HG03439 (cell line): Measurements from ENCODE around the gene SAMD10.
"Not testable (repeated sequence)": the region's sequence is repeated elsewhere in the genome, so short reads cannot be mapped to it uniquely, and the experiment has no call there.

ENCODE experiments used
- ATAC-seq: cut with Tn5 transposase; IDR thresholded peaks from one replicate; pipeline ENCODE4 v1.9.1; 2021; ENCODE audit warnings: mild to moderate bottlenecking, moderate library complexity; ENCODE audit not compliant: unreplicated experiment

Gene SAMD10

DNA sequence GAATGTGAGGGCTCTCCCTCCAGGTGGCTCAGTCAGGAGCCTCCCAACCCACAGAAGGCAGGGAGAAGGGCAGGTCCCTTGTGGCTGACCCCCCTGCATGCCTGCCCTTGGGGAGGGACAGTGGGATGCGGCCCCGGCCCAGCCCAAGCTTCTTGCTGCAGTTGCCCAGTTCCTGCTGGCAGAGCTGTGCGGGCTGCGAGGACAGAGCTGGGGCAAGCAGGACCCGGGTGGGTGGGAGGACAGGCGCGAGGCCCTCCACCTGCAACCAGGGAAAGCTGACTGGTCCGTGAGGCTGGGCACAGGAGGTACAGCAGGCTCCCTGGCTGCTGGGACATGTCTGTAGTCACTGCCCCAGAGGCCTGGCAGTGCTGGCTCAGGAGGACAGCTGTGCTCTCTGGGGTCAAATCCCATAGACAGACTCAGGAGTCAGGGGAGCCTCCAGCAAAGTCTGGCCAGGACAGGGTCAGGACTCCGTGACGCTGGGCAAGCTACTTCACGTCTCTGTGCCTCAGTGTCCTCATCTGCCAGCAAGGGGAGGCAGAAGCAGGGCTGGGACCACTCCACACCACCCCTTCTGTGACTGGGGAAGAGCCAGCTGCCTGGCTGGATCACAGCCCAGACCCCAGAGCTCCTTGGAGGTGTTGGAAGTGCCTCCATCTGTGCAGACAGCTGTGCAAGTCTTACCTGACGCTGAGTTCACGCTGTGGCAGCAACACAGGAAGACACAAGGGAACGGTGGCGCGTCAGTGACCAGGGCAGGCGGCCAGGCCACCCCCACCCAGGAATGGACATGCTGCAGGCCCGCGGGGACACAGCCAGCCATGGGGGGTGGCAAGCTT is 36.3 kb downstream of the SAMD10 start:
- no peak for ATAC-seq

- ATAC-seq, result no peak
Measured at GRCh38 chr20:63942250-63942951, 37.0 kb downstream of the SAMD10 start.

- ATAC-seq, result no peak
Measured at GRCh38 chr20:63941282-63942081, 38.0 kb downstream of the SAMD10 start.

GRCh38 chr20:63940472-63941266 is 38.8 kb downstream of the SAMD10 start:
- ATAC-seq, result no peak

DNA sequence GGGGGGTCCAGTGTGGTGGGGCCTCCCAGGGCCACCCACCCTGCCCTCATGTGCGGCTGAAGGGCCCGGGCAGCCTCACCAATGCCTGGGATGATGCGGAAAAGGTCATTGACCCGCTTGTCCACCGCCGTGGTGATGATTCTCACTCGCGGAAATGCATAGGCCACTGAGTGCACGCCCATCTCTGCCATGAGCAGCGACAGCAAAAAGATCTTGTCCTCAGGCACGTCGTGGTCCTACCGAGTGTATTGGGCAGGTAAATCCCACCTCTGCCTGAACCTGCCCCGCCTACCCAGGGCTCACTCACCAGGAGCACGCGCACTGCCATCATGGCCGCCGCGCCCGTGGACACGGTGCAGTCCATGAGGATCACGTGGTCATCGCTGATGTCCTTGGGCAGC is 39.4 kb downstream of the SAMD10 start:
- ATAC-seq, result no peak

- ATAC-seq, result no peak
Measured at GRCh38 chr20:63939061-63939935, 40.1 kb downstream of the SAMD10 start.

- no peak for ATAC-seq
Measured at GRCh38 chr20:63937596-63937995, 41.8 kb downstream of the SAMD10 start.

GRCh38 chr20:63935447-63935846 is 44.0 kb downstream of the SAMD10 start:
- no peak for ATAC-seq

- ATAC-seq, result no peak
Measured at GRCh38 chr20:63934271-63935068, 45.0 kb downstream of the SAMD10 start.

DNA sequence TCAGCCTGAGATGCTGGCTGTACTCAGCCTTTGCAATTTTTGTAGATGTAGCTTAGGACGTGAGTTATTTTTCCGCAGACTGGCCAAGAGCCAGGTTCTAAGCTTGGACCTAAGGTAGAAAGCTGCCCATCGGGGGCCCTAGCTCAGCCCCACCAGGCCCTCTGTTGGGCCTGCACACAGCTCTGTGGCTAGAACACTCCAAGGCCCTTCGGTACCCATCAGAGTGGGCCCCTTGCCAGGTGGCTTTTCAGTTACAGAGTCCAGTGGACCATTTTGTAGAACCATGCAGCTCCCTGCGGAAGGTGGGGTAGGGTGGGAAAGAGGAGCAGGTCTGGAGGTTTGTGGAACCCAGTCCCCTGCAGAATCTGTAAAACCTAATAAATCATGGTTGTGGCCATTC is 45.8 kb downstream of the SAMD10 start:
- no peak for ATAC-seq

DNA sequence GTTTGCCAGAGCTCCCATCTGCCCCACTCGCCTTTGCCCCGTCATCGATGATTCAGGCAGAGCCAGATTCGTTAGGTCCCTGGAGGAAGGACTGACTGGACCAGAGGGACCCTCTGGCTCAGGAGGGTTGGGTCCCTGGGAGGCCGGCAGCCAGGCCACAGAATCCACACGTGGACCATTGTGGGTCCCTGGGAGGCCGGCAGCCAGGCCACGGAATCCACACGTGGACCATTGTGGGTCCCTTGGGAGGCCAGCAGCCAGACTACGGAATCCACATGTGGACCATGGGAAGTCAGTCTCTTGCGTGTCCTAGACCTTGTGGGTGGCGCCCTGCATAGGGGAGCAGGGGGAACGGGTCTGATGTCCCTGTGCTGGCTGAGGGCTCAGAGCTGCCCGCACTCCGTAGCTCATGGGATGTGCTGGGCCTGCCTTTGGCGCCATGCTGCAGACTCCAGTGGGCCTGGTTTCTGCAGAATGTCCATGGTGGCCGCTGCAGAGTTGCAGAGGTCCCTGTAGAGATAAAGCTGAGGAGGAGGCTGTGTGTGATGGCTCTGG is 46.8 kb downstream of the SAMD10 start:
- ATAC-seq, result no peak

DNA sequence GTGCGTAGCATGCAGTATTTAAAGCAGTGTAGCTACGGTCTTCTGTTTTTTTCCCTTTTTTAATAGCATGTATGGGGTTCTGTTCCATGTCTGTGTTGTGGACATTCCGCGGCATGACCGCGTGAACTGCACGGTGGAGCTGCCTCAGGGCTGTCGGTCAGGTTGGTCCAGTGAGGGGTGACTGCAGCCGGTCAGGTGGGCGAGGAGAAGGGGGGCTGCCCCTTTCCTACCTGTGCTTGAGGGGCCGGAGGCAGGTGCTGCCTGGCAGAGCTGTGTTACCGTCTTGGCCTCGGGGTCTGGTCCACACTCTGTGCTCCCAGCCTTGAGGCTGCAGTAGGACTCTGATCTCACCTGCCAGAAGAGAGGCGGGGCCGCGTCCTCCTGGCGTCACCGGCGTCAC is 47.7 kb downstream of the SAMD10 start:
- ATAC-seq, result no peak

DNA sequence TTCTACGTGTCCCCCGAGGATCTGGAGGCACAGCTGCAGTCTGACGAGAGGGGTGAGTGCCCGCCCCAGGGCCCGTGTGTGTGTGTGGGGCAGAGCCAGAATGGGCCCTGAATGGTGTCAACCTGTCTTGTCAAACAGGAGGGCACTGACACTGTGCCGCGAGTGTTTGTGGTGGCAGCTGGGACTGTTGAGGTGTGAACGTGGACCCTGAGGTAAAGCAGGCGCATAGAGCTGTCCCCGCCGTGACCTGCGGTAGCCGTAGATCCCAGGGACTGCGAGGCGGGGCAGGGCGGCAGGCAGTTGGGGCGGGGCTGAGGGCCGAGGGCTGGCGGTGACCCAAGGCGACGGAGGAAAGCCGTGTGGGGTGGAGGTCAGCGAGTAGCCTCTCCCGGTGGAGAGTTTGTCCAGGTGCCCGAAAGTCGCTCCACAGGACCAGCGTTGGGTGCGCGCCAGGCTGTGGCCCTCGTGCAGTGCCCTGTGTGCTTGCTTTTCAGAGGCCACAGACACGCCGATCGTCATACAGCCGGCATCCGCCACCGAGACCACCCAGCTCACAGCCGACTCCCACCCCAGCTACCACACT is 48.4 kb downstream of the SAMD10 start:
- no peak for ATAC-seq

DNA sequence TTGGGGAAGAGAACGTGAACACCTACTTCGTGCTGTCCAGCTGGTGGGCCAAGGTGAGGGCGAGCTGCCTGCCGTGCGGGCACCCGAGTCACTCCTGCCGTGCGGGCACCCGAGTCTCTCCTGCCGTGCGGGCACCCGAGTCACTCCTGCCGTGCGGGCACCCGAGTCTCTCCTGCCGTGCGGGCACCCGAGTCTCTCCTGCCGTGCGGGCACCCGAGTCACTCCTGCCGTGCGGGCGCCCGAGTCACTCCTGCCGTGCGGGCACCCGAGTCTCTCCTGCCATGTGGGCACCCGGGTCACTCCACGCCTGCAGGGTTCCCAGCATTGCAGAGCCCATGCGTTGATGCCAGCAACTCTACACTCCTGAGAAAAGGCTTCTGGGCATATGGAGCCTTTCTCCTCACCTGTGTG is 50.0 kb downstream of the SAMD10 start:
- ATAC-seq, result not testable (repeated sequence)

- ATAC-seq, result no peak
Measured at GRCh38 chr20:63929071-63929470, 50.4 kb downstream of the SAMD10 start.

DNA sequence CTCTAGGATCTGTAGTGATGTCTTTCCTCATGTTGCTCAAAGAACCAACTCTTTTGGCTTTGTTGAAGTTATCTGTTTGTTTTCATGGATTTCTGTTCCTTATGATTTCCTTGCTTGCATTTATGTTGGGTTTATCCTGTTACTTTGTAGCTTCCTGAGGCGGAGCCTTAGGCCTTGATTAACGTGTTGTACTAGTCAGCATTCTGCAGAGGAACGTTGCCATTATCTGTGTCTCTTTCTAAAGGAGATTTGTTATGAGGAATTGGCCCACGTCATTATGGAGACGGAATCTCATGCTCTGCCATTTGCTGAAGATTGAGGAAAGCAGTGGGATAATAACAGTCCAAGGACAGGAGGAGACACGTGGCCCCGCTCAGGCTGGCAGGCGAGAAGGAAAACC is 53.1 kb downstream of the SAMD10 start:
- no peak for ATAC-seq

- ATAC-seq, result no peak
Measured at GRCh38 chr20:63924241-63924640, 55.2 kb downstream of the SAMD10 start.
